Measurements from ENCODE around the gene ZMYND8.
"Not testable (repeated sequence)": the region's sequence is repeated elsewhere in the genome, so short reads cannot be mapped to it uniquely, and the experiment has no call there.

ZMYND8 gene

GRCh38 chr20:47208534-47209174 is 147.8 kb downstream of the ZMYND8 start:
- DNase-seq (ENCODE audit: low spot score), result no peak
- Histone ChIP-seq H3K9me3 (ENCODE audit: severe bottlenecking) (no peaks in the 10 kb centered on the region), H3K27ac (ENCODE audit: poor library complexity, severe bottlenecking) (no peak overlapping the region), H3K4me3 (ENCODE audit: severe bottlenecking) (no peak overlapping the region), H3K27me3 (ENCODE audit: insufficient read depth, poor library complexity, severe bottlenecking) (no peaks in the 10 kb centered on the region), H3K4me1 (ENCODE audit: insufficient read depth, poor library complexity, severe bottlenecking) (peaks cover 6% of the 10 kb centered on the region), H3K36me3 (ENCODE audit: low read depth) (peaks cover 51% of the 10 kb centered on the region)
- no peak for TF ChIP-seq CTCF (IDR thresholded peaks at IDR 0.05; ENCODE audit: poor library complexity, severe bottlenecking)
- no peak for ATAC-seq (ENCODE audit: low read depth)

GRCh38 chr20:47206962-47207641 is 149.4 kb downstream of the ZMYND8 start:
- ATAC-seq (ENCODE audit: low read depth), result peak; percentile 1; the same call in 1 of the 3 replicates
- no peak for DNase-seq (ENCODE audit: low spot score)
- Histone ChIP-seq H3K9me3 (ENCODE audit: severe bottlenecking) (no peaks in the 10 kb centered on the region), H3K27me3 (ENCODE audit: insufficient read depth, poor library complexity, severe bottlenecking) (no peaks in the 10 kb centered on the region), H3K4me3 (ENCODE audit: severe bottlenecking) (no peak overlapping the region), H3K36me3 (ENCODE audit: low read depth) (peaks cover 36% of the 10 kb centered on the region), H3K4me1 (ENCODE audit: insufficient read depth, poor library complexity, severe bottlenecking) (peaks cover 6% of the 10 kb centered on the region), H3K27ac (ENCODE audit: poor library complexity, severe bottlenecking) (no peak overlapping the region)
- TF ChIP-seq CTCF (IDR thresholded peaks at IDR 0.05; ENCODE audit: poor library complexity, severe bottlenecking), result no peak

GRCh38 chr20:47206552-47206951 is 149.9 kb downstream of the ZMYND8 start:
- H3K27ac ChIP-seq (ENCODE audit: poor library complexity, severe bottlenecking); H3K27me3 ChIP-seq (ENCODE audit: insufficient read depth, poor library complexity, severe bottlenecking); H3K4me1 ChIP-seq (ENCODE audit: insufficient read depth, poor library complexity, severe bottlenecking); H3K9me3 ChIP-seq (ENCODE audit: severe bottlenecking); DNase-seq (ENCODE audit: low spot score); ATAC-seq (ENCODE audit: low read depth); H3K4me3 ChIP-seq (ENCODE audit: severe bottlenecking): not testable (repeated sequence)
- peaks cover 30% of the 10 kb centered on the region for H3K36me3 ChIP-seq (ENCODE audit: low read depth)

- DNase-seq (ENCODE audit: low spot score) (no peak), ATAC-seq (ENCODE audit: low read depth) (peak; percentile 64)
- no peaks in the 10 kb centered on the region for H3K27me3 ChIP-seq (ENCODE audit: insufficient read depth, poor library complexity, severe bottlenecking)
- peaks cover 6% of the 10 kb centered on the region for H3K4me1 ChIP-seq (ENCODE audit: insufficient read depth, poor library complexity, severe bottlenecking)
- peaks cover 21% of the 10 kb centered on the region for H3K36me3 ChIP-seq (ENCODE audit: low read depth)
- H3K9me3 ChIP-seq (ENCODE audit: severe bottlenecking), result no peaks in the 10 kb centered on the region
- H3K4me3 ChIP-seq (ENCODE audit: severe bottlenecking), result no peak overlapping the region
- TF ChIP-seq CTCF (IDR thresholded peaks at IDR 0.05; ENCODE audit: poor library complexity, severe bottlenecking), result peak; percentile 94
- H3K27ac ChIP-seq (ENCODE audit: poor library complexity, severe bottlenecking), result no peak overlapping the region
These were observed 150.8 kb downstream of the ZMYND8 start for GRCh38 chr20:47205577-47206123.

GRCh38 chr20:47204850-47205122 is 151.7 kb downstream of the ZMYND8 start:
- not testable (repeated sequence) for H3K9me3 ChIP-seq (ENCODE audit: severe bottlenecking); H3K4me3 ChIP-seq (ENCODE audit: severe bottlenecking); H3K27ac ChIP-seq (ENCODE audit: poor library complexity, severe bottlenecking); H3K27me3 ChIP-seq (ENCODE audit: insufficient read depth, poor library complexity, severe bottlenecking); DNase-seq (ENCODE audit: low spot score); H3K4me1 ChIP-seq (ENCODE audit: insufficient read depth, poor library complexity, severe bottlenecking); ATAC-seq (ENCODE audit: low read depth)
- H3K36me3 ChIP-seq (ENCODE audit: low read depth), result peaks cover 14% of the 10 kb centered on the region

Data from RWPE2 (cell line).